Measurements from ENCODE around the gene C1QTNF4. TPM values are rescaled to one million over a fixed set of nuclear protein-coding genes. Genes with fewer than 3 reads are reported as not detected.

The C1QTNF4 gene
- total and polyA plus RNA-seq, 2 of the 13 experiments (the other 11 are each of a cell fraction or from before 2014, with no cell fraction given), result not detected

DNA sequence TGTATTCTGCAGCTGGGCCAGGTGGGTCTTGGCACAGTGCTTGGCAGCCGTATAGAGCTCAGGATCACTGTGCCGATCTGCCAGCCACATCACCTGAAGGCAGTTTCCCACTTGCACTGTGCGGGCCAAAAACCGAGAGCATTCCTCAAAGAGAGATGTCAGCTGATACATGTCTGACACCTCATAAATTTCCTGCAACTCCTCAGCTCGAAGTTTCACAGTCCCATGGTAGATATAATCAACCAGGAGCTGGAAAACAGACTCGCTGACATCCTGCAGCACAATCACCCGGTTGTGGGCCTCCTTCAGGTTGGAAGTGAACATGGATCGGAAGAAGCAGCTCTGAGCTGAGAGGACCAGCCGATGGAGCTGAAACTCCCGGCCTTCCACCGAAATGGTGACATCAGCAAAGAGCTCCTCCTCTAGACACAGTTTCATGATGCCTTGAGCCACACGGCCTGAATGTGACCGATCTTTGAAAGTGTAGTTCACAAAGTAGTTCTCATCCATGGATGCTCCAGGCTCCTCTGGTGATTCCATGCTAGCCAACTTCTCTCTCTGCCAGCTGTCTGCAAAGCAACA, 16.7 kb downstream of the C1QTNF4 start:
- H3K9me3 ChIP-seq (ENCODE audit: low read length), result no peaks in the 10 kb centered on the region
- ChIA-PET POLR2A (interaction anchor here (1.7 to 2.2 kb wide), 2 partner anchors 8 to 11 kb away, joined by 5 to 15 read pairs; partner anchors contain the start of gene PTPMT1), CTCF (ENCODE audit: low intra/inter-chr PET ratio, low total read pairs) (no interaction called here)
- DNase-seq (ENCODE audit: low spot score), result no peak
- ATAC-seq, result no peak
- TF ChIP-seq, protein P1, sequence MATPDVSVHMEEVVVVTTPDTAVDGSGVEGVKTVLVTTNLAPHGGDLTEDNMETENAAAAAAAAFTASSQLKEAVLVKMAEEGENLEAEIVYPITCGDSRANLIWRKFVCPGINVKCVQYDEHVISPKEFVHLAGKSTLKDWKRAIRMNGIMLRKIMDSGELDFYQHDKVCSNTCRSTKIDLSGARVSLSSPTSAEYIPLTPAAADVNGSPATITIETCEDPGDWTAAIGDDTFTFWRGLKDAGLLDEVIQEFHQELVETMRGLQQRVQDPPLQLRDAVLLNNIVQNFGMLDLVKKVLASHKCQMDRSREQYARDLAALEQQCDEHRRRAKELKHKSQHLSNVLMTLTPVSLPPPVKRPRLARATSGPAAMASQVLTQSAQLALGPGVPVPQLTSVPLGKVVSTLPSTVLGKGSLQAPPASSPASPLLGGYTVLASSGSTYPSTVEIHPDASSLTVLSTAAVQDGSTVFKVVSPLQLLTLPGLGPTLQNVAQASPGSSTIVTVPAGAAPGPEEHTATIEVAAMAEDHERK (CRISPR knock-in tag; IDR thresholded peaks at IDR 0.05; ENCODE audit: low read depth), result no peak
- TF ChIP-seq AGO2 (optimal IDR thresholded peaks at IDR 0.05; ENCODE audit: low read depth, low read length) (peak; percentile 6), POLR2A (IDR thresholded peaks at IDR 0.05; ENCODE audit: insufficient read depth in 1 of 2, low read depth in 2 of 2, low read length in 2 of 2) (peak in 1 of 2 experiments; percentile 9; a peak in 1 of 4 replicates)
- peak overlapping the region; percentile 82 for H3K27ac ChIP-seq (ENCODE audit: extremely low read length, insufficient read depth, low read length)
- H3K4me1 ChIP-seq (ENCODE audit: insufficient read depth, low read length), result peaks cover 24% of the 10 kb centered on the region
- FAIRE-seq, result no peak
- peak overlapping the region; percentile 95 to 99 (median 97); a peak in 4 of 6 replicates for H3K4me3 ChIP-seq (replicated peaks in 1 of 3; ENCODE audit: insufficient read depth in 1 of 3, low read depth in 2 of 3, low read length in 3 of 3)
- peaks cover 24% of the 10 kb centered on the region for H3K79me2 ChIP-seq (ENCODE audit: insufficient read depth, low read length)
- intact Hi-C loops (cut with micrococcal nuclease; ENCODE audit: unreplicated experiment) (no loop called here), in situ Hi-C loops (cut with HindIII; ENCODE audit: extremely low pct_ligation_motif_present, low pct_unique_long_range_greater_than_20kb) (no loop called here)
- H3K36me3 ChIP-seq (replicated peaks in 1 of 2; ENCODE audit: control insufficient read depth in 1 of 2, insufficient read depth in 2 of 2, low read length in 2 of 2), result peaks cover 10 to 33% of the 10 kb centered on the region in 2 experiments
- no TSS peak for BruUV-seq (replicated peaks)
- 100% methylated on average over 9 of the region's 13 CpGs for WGBS (ENCODE audit: low lambda C conversion rate)
- H2AFZ ChIP-seq (ENCODE audit: low read length), result no peak overlapping the region
- peak overlapping the region; percentile 73 for H3K4me2 ChIP-seq (ENCODE audit: low read depth, low read length)
- H3K27me3 ChIP-seq (ENCODE audit: control insufficient read depth in 1 of 2, insufficient read depth in 2 of 2, low read length in 2 of 2), result no peaks in the 10 kb centered on the region; a peak in 1 of 5 replicates
- peak overlapping the region; percentile 96 for H3K9ac ChIP-seq (ENCODE audit: insufficient read depth, low read depth, low read length)
- H4K20me1 ChIP-seq (ENCODE audit: insufficient read depth, low read length), result no peaks in the 10 kb centered on the region

DNA sequence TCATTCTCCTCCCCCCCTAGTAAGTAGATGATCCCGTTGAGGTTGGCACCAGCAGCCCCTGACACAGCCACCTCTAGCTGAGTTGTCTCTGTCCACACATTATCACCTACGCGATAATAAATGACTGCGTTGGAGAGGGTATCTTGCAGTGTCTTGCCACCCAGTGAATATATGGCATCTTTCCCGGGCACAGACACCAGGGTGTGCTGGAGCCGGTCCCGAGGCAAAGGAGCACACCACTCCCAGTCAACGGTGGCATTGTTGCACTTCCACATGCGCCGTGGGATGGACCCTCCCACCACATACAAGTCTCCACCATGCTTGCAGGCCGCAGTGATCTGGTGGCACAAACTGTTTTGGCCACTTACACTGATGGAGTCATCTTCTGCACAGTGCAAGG, 20.9 kb downstream of the C1QTNF4 start:
- FAIRE-seq, result no peak
- Histone ChIP-seq H3K27ac (ENCODE audit: extremely low read length, insufficient read depth, low read length) (no peak overlapping the region), H3K4me1 (ENCODE audit: insufficient read depth, low read length) (peaks cover 12% of the 10 kb centered on the region), H3K4me2 (ENCODE audit: low read depth, low read length) (no peak overlapping the region), H4K20me1 (ENCODE audit: insufficient read depth, low read length) (no peaks in the 10 kb centered on the region), H3K36me3 (replicated peaks in 1 of 2; ENCODE audit: control insufficient read depth in 1 of 2, insufficient read depth in 2 of 2, low read length in 2 of 2) (peaks cover 12 to 47% of the 10 kb centered on the region in 2 experiments), H3K27me3 (ENCODE audit: control insufficient read depth in 1 of 2, insufficient read depth in 2 of 2, low read length in 2 of 2) (no peaks in the 10 kb centered on the region; a peak in 1 of 5 replicates), H3K79me2 (ENCODE audit: insufficient read depth, low read length) (peaks cover 20% of the 10 kb centered on the region), H3K9me3 (ENCODE audit: low read length) (no peaks in the 10 kb centered on the region), H3K9ac (ENCODE audit: insufficient read depth, low read depth, low read length) (no peak overlapping the region), H3K4me3 (replicated peaks in 1 of 3; ENCODE audit: insufficient read depth in 1 of 3, low read depth in 2 of 3, low read length in 3 of 3) (no peak overlapping the region), H2AFZ (ENCODE audit: low read length) (no peak overlapping the region)
- POLR2A ChIA-PET, result interaction anchor here (2.3 kb wide), 1 partner anchor 7 kb away, joined by 8 read pairs; the partner anchor contains the start of gene PTPMT1
- BruUV-seq (replicated peaks), result no TSS peak
- no peak for DNase-seq (ENCODE audit: low spot score)
- TF ChIP-seq, protein P2, sequence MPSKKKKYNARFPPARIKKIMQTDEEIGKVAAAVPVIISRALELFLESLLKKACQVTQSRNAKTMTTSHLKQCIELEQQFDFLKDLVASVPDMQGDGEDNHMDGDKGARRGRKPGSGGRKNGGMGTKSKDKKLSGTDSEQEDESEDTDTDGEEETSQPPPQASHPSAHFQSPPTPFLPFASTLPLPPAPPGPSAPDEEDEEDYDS (CRISPR knock-in tag; IDR thresholded peaks at IDR 0.05), result no peak
- peak; percentile 25 for TF ChIP-seq AGO2 (optimal IDR thresholded peaks at IDR 0.05; ENCODE audit: low read depth, low read length)
- TF ChIP-seq, protein P3, sequence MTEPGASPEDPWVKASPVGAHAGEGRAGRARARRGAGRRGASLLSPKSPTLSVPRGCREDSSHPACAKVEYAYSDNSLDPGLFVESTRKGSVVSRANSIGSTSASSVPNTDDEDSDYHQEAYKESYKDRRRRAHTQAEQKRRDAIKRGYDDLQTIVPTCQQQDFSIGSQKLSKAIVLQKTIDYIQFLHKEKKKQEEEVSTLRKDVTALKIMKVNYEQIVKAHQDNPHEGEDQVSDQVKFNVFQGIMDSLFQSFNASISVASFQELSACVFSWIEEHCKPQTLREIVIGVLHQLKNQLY (CRISPR knock-in tag; IDR thresholded peaks at IDR 0.05), result no peak
- in situ Hi-C loops (cut with HindIII; ENCODE audit: extremely low pct_ligation_motif_present, low pct_unique_long_range_greater_than_20kb) (no loop called here), intact Hi-C loops (cut with micrococcal nuclease; ENCODE audit: unreplicated experiment) (no loop called here)
- ATAC-seq, result no peak
- WGBS (ENCODE audit: low lambda C conversion rate), result 95% methylated on average over 11 of the region's 11 CpGs
- CTCF ChIA-PET (ENCODE audit: low intra/inter-chr PET ratio, low total read pairs), result no interaction called here
